Jurkat, Clone E6-1 (cell line): Measurements from ENCODE around the gene TRAF3.

Experiments
- DNase-seq: peaks from one replicate; pipeline ENCODE4 v3.0.0-alpha.2; 2011; ENCODE audit warnings: low read depth, low spot score
- H3K4me3 ChIP-seq: 2 replicates; pipeline ENCODE4 v1.5.1; 2011; ENCODE audit warnings: mild to moderate bottlenecking, low read length, control low read depth, moderate library complexity

The TRAF3 gene

GRCh38 chr14:102910442-102910841 lies 133.2 kb downstream of the TRAF3 start:
- H3K4me3 ChIP-seq, result no peak overlapping the region
- no peak for DNase-seq

DNA sequence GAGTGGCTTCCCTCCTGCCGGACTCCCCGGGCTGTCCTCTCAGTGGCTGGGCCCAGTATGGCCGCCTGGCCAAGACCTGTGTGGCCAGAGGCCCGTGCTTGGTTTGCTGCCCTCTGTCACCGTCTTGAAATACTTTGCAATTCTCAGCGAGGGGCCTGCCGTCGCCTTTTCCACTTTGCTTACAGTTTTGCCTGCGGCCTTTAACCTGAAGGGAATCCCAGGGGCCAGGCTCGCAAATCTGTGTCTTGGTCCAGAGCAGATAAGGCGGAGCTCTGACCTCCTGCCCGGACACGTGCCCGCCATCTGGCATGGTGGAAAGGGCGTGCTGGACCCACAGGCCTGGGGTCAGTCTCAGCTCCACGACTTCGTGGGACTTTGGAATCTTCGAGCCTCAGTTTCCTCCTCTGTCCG lies 134.3 kb downstream of the TRAF3 start:
- H3K4me3 ChIP-seq, result no peak overlapping the region
- DNase-seq, result no peak

GRCh38 chr14:102911991-102912761 lies 134.9 kb downstream of the TRAF3 start:
- H3K4me3 ChIP-seq, result no peak overlapping the region
- no peak for DNase-seq

- no peak for DNase-seq
- H3K4me3 ChIP-seq, result no peak overlapping the region
Observed at GRCh38 chr14:102913341-102914211, 136.3 kb downstream of the TRAF3 start.

DNA sequence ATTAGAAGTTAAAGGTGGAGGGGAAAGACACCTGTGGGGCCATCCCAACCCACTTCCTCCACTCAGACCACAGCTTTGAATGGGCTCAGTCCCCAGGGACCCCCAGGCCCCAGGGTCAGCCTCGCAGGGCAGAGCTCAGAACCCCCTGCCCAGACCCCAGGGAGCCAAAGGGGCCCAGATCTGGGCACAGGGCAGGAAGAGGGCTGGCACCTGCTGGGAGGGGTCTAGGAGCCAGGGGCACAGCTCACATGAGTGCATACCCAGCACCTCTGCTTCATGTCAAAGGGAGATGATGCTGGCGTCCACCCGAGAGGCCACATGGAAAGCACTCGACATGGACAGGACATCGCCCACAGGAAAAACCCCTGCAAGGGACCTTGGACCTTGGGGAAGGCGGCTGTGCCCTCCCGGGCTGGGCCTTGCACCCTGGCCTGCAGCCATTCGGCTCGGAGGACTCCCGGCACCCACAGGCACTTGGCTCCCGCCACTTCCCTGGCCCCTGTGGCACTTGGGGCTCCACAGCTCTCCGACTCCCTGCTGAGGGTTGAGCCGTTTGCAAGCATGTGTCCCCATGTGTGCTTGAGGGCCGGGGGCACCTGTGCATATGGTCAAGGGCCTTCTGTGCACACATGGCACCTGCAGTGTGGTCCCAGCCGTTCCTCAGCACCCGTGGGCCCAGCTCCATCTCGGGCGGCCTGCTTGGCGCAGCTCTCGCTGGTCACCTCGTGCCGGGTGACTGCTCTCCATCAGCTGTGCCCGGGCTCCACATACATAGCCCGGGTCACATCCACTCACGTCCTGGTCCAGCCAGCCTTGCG lies 137.4 kb downstream of the TRAF3 start:
- no peak overlapping the region for H3K4me3 ChIP-seq
- DNase-seq, result no peak

- no peak for DNase-seq
- H3K4me3 ChIP-seq, result no peak overlapping the region
Observed at GRCh38 chr14:102915292-102916110, 138.3 kb downstream of the TRAF3 start.

DNA sequence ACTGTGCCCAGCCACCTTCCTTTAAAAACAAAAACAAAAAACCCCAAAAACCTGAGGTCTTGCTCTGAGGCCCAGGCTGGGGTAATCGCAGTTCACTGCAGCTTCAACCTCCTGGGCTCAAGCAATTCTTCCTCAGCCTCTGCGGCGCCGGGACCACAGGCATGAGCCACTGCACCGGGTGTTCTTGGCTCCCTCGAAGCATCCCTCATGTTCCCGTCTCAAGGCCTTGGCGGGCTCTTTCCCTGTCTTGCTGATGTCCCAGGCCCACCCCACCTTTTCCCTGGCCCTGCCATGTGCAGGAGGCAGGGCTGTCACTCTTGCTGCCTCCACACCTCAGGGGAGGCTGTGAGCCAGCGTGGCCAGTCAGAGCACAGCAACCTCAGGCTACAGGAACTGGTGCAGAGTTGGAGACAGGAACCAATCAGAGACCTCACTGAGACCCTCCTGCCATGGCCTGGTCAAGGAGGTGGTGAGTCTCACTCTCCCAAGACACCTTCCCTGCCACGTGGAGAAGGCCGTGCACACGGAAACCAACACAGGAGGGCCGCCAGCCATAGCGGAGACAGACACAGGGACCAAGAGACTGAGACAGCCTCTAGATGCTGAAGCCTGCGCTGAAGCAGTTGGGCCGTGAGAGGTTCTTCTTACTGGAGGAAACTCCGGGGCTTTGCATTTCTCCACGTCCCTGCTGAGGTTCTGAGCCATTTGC lies 139.3 kb downstream of the TRAF3 start:
- H3K4me3 ChIP-seq, result no peak overlapping the region
- DNase-seq, result no peak

DNA sequence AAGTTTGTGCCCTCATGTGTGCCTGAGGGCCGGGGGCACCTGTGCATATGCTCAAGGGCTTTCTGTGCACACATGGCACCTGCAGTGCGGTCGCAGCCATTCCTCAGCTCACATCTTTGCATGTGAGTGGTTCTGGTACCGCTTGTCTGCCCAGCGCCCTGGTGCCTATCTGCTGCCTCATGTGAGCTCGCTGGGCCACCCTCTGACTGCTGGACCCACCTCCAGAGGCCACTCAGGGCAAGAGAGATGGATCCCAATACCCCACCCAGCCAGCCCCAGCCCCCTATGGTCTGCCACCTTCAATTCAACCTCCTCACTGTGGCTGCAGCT lies 139.8 kb downstream of the TRAF3 start:
- no peak overlapping the region for H3K4me3 ChIP-seq
- no peak for DNase-seq

DNA sequence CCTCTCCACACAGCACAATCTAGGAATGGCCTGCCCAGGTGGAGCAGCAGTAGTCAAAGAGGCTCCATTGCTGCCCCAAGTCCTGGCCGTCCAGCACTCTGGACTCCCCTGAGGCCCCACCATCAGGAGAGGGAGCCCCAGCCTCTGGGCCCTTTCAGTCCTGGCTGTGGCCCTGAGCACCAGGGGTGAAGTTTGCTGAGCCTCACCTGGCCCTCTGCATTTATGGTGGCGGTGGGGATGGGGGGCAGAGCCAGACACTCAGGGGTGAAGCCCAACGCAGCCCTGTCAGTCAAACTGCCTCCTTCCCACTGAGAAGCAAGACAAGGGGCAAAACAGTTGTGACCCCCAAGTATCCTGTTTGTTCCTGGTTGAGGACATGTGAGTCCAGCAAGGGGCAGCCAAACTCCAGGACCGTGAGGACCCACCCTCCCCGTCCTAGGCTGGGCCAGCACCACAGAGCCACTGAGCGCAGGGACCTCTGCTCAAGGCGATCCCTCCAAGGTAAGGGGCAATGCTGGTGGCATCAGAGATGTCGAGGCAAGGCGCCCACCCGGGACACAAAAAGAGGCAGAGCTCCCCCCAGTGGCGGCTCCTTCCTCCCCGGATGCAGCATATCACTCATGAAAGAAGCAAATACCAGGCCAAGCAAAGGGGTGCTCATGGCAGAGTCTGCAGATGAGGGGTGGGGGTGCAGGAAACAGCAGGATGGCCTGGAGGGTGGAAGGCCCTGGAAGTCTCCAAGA lies 140.4 kb downstream of the TRAF3 start:
- DNase-seq, result peak; percentile 39
- no peak overlapping the region for H3K4me3 ChIP-seq

- DNase-seq, result no peak
- no peak overlapping the region for H3K4me3 ChIP-seq
Observed at GRCh38 chr14:102918438-102918837, 141.2 kb downstream of the TRAF3 start.

DNA sequence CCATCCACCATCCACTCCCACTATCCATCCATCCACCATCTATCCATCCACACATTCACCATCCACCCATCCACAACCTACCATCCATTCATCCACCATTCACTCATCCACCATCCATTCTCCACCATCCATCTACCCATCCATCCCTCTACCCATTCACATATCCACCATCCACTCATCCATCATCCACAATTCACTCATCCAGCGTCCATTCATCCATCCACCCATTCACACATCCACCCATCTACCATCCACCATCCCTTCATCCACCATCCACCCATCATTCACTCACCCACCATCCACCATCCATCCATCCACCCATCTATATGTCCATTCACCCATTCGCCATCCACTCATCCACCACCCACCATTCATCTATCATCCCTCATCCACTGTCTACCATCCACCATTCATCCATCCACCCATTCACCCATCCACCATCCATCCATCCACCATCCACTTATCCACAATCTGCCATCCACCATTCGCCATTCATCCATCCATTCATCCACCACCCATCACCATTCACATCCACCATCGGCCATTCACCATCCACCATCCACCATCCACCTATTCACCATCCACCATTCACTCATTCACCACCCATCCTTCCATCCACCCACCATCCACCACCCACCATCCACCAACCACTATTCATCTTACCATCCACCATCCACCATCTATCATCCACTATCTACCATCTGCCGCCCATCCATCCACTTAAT lies 143.2 kb downstream of the TRAF3 start:
- H3K4me3 ChIP-seq, result no peak overlapping the region
- no peak for DNase-seq

GRCh38 chr14:102920998-102921304 lies 143.7 kb downstream of the TRAF3 start:
- no peak for DNase-seq
- no peak overlapping the region for H3K4me3 ChIP-seq

- no peak for DNase-seq
- no peak within 1 kb of the TSS for H3K4me3 ChIP-seq
Observed at GRCh38 chr14:102922490-102923200, 145.4 kb downstream of the TRAF3 start, which contains the start of gene AMN. Gene AMN, plus strand, starts transcription at chr14:102922663. Its CDS starts 26 bp downstream, at chr14:102922689.

DNA sequence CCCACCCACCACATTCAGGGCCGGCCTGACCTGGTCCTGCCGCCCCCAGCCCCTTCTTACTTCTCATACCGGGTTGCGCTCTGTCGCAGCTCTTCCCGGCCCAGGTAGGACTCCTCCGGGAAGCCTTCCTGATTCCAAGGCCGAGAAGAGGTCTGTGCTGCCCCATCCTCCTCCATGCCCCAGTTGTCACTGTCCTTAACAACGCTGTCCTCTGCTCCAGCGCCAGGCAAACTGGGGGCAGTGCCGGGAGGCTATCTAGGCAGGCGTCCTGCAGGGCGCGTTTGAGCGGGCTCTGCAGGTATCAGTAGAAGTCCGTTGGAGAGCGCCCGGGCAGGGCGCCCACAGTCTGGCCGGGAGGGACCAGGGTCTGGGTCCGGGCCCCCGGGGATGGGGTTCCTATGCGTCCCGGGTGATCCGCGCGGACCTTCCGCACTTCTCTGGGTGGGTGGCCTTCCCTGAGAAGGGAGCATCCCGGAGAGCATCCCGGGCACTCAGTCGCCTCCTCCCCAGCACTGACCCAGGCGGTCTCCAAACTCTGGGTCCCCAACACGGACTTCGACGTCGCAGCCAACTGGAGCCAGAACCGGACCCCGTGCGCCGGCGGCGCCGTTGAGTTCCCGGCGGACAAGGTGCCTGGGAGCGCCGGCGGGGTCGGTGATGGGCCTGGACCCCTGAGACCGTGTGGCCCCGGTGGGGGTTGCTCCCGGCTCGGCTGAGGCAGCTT lies 146.1 kb downstream of the TRAF3 start:
- no peak overlapping the region for H3K4me3 ChIP-seq
- DNase-seq, result no peak

DNA sequence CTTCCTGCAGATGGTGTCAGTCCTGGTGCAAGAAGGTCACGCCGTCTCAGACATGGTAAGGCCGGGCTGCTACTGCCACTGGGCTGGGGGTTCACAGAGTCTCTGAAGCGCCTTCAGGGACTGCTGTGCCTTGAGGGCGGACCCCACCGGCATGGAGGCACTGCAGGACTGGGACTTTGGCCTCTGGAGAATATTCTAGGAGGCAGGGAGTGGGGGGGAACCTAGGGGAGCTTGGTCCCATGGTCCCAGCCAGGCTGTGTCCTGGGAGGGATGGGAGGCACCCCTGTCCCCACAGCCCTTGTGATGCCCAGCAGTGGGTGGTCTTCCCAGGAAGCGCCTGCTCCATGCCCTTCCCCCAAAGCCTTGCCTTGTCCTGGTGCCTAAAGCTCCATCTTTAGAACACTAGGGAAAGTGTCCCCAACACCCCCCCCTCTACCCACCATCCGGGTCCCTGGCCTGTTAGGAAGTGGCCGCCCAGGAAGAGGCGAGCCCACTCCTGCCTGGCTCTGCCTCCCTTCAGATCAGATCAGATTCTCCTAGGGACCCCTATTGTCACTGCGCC lies 146.8 kb downstream of the TRAF3 start:
- no peak for DNase-seq
- H3K4me3 ChIP-seq, result no peak overlapping the region
